NOMO-1 (cell line): ENCODE results near the gene SLC13A3.

Experiments
- DNase-seq, 2 experiments: peaks; one replicate each; lab custom pipeline; 2025; ENCODE audit not compliant: unreplicated experiment in 2 of 2; lab: John Stamatoyannopoulos, UW

Gene SLC13A3

DNA sequence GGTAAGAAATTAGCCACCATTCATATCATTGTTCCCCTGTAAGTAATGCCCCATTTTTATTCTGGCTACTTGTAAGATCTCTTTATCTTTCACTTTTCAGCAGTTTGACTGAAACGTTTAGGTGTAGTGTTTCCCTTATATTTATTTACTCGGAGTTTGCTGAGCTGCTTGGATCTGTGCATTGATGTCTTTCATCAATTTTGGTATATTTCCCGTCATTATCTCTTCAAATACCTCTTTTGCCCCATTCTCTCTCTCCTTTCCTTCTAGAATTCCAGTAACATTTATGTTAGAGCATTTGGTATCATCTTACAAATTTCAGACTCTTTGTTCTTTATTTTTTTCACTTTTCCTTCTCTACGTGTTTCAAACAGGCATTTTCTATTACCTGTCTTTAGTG is 9.2 kb upstream of the SLC13A3 start:
- DNase-seq: no peak

DNA sequence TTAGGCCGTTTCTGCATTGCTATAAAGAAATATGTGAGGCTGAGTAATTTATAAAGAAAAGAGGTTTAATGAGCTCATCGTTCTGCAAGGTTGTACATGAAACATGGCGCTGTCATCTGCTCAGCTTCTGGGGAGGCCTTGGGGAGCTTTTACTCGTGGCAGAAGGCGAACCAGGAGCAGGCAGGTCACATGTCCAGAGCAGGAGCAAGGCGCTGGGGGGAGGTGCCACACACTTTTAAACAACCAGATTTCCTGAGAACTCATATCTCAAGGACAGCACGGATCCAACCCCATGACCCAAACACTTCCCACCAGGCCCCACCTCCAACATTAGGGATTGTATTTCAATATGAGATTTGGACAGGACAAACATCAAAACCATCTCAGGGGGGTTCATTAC is 6.4 kb upstream of the SLC13A3 start:
- DNase-seq: no peak

DNA sequence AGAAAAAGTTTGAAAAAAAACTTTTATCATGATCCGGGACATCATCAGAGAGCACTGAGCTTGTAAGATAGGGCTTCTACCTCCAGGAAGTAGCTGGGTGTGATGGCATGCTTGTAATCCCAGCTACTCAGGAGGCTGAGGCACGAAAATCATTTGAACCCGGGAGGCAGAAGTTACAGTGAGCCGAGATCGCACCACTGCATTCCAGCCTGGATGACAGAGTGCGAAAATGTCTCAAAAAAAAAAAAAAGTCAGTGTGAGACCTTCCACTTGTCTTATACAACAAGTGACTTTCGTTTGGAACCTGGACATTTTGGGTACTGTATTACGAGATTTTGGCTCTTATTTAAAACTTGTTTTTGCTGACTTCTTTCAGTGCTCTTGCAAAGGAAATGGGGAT is 5.9 kb upstream of the SLC13A3 start:
- no peak for DNase-seq

DNA sequence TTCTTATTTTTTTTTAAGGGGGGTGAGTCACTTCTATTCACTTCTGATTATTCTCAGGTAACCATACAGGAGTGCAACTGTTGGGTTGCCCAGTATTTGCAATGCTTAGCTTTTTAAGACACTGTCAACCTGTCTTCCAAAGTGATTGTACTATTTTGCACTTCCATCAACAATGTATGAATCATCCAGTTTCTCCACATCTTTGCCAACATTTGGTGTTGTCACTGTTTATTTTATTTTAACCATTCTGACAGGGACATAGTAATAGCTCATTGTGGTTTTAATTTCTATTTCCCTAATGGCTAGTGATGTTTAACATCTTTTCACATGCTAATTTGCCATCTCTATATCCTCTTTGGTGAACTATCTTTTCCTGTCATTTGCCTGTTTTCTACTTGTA is 1.4 kb upstream of the SLC13A3 start:
- no peak for DNase-seq

DNA sequence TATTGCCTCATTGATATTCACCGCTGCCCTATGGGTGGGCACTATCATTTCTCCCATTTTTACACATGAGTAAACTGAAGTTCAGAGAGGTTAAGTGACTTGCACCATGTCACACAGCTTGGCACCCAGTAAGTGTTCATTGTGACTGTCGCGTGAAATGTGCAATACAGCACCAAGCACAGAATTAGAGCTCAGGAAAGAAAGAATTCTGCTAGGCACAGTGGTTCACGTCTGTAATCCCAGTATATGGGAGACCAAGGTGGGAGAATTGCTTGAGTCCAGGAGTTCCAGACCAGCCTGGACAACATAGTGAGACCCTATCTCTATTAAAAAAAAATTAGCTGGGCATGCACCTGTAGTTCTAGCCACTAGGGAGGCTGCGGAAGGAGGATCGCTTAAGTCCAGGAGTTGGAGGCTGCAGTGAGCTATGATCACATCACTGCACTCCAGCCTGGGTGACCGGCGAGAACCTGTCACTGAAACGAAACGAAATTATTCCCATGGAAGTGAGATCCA is 626 bp downstream of the SLC13A3 start:
- DNase-seq: no peak

DNA sequence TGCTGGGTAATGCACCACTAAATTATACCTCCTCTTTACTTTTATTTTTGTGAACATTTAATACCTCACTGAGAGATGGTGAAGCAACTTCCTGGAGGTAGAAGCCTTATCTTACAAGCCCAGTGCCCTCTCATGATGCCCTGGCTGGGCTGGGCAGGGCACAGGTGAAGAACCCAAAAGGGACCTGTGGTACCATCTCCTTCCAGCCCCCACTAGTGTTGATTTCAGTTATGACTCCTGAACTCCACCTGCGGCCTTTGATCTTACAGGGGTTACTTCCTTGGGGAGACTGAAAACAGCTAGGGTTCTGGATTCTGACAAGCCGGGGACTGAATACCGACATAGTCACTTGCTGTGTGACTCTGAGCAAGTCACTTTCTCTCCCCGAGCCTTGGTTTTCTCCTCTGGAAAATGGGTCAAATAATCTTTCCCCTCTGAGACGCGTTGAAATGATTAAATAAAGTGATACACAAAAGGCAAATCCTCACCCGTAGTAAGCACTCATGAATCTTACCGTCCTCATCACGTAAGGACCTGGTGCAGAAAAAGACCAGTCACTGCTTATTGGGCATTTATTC is 1.2 kb downstream of the SLC13A3 start:
- no peak for DNase-seq

DNA sequence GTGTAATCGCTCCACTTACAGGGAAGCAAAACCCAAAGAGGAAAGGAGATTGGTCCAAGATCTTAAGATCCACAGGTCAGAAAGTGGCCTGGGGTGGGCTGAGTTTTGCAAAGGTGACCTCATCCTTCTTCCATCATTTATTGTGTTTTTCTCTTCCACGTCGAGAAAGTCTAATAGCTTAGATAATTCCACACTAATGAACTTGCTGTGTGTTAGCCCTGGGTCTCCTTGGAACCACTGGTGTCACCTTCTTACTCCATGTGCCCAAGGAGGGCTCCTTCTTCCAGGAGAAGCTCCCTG is 1.7 kb downstream of the SLC13A3 start:
- no peak for DNase-seq

DNA sequence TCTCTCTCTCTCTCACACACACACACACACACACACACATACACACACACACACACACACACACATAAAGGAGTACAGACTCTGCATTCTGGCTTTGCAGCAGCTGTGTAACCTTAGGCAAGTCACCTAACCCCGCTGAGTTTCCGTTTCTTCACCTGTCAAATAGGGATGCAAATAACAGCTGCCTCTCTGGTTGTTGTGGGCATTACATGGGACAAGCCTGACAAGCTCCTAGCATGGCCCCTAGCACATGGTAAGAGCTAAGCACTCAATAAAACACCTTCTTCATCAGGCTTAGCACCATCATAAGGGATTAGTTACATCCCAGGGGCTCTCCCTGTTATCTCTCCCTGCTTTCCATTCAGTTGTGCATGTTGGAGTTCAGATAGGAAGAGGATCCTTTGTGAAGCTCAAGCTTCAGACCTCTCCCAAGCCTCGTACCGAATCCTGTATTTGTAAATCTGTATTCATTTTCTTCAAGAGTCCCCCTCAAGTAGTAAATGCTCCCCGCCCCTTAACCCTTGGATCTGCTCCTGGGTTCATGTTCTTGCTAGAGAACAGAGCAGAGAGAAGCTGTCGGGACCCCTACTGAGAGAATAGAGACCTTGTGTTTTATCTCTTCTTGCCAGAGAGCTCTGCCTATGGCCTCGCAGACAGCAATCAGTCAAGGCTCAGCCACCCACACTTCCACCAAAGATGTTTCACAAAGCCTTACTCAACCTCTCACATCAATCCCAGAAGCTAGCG is 2.2 kb downstream of the SLC13A3 start:
- DNase-seq: no peak

DNA sequence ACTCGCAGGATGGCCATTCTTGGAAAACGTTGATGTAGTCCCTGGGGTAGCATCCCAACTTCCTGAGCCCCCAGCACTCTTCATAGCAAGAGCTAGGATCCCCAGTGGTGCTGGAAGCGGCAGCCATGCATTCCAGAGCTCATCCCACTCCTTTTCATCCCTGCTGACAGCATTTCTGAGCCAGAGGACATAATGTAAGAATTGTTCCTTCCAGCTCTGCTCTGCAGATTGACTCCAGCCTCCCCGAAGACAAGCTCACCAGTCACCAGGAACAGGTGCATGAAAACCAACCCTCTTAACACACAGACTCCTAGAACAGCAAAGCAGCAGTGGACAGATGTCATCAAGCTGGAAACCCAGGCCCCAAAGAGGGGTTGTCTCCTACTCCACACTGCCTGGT is 3.8 kb downstream of the SLC13A3 start:
- DNase-seq: no peak

DNA sequence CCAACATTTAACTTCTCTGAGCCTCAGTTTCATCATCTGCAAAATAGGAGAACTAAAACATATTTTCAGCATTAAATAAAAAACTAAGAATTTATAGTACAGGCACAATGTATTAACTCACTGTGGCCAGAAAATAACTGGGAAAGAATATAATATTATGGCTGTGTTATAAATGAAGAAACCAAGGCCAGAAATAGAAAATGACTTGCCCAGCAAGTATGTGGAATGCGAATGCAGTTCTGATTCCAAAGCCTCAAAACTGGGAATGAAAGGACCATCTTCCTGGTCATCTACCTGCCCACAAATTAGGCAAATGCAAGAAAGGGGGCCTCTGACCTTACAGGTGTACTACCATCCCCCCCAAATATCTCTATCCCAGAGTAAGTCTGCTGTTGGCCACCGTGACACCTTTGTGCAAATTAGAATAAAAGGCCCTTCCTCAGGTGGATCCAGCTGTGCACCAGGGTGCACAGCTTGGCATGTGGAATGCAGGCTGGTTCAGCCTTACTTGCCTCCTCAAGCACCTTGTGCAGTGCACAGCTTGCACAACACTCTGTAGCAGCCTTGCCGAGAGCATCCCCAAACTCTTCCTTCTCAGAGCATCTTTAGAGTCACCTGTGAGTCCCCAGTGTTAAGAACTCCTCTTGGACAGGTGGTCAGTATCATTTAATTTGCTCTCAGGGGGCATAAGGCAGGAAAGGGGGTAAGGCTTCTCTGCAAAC is 4.4 kb downstream of the SLC13A3 start:
- DNase-seq: no peak

DNA sequence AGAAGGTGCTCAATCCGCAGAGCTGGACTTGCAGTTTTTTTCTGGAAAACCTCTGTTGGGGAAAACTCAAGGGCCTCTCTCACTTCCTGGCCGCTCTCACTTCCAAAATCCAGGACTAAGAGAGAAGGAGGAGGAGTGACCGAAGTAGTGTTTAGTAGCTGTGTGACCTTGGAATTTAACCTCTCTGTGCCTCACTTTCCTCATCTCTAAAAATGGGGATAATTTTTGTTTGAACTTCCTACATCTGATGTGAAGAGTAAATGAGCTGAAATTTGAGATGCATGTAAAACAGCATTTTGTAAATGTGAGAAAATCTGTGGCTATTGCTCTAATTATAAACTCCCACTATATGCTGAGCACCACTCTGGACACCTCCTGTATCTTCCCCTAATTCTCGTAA is 5.1 kb downstream of the SLC13A3 start:
- DNase-seq: no peak

DNA sequence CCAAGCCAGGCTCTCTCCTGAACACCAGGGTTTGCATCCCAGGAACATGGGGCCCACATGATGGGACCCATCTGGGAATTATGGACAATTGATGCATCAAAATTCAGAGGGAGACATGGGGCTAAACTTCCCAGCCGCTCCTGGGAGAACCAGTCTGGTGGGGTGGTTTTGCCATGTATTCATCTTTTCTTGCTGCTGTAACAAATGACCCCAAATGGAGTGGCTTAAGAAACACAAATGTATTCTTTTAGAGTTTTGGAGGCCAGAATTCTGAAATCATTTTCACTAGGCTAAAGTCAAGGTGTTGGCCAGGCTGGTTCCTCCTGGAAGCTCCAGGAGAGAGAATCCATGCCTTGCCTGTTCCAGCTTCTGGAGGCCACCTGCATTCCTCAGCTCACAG is 6.5 kb downstream of the SLC13A3 start:
- DNase-seq: no peak

DNA sequence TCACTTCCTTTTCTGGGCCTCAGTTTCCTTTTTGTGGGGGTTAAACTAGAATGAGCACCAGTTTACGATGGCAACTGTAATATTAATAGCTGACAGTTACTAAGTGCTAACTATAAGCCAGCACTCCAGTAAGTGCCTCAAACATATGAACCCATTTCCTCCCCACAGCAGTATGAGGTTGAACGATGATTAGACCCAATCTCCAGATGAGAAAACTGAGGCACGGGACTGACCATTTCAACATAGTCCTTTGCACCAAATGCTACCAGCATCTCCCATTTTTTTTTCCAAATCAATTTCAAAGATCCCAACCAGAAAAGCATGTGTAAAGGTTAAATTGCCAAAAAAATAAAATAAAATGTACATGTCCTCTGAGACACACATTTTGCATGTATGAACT is 7.1 kb downstream of the SLC13A3 start:
- no peak for DNase-seq

DNA sequence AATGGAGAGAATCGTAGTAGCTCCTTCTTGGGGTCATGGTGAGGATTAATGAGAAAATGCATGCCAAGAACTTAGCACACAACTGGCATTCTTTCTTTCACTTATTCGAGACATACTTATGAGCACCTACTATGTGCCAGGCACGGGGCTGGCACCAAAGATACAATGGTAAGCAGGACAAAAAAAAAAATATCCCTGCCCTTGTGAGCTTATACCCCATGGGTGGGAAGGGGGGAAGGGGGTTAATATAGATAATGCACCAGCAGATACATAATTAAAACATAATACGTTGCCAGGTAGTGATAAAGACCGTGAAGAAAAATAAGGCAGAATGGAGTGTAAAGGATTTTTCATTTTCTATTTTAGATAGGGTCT is 8.3 kb downstream of the SLC13A3 start:
- DNase-seq: no peak

DNA sequence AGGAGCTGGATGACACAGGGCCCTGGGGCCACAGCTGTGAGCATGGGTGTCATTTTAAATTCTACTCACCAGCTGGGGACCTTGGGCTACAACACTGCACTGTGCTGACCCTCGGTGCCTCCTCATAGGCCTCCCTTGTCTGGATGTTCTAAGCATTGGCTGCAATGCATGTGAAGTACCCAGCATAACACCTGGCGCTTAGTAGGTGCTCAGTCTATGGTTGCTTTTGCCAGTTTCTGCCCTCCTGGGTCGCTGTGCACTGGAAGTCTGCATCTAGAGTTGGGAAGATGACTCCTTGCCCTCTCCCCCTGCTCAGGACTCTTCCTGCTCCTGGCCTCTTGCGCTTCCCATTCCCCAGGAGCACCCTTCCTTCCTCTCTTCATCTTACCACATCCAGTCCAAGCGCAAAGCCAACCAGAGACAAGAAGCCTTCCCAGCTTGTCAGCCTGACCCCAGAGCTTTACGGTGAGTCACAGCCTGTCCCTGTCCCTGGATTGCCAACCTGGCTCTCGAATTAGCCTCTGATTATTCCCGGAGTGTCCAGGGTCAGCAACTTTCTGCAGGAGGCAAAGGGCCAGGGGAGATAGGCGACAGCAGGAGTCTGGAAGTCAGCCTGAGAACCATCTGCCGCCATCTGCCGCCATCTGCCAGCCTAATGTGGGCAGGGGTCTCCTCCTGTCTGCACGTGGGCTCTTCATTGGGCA is 8.8 kb downstream of the SLC13A3 start:
- no peak for DNase-seq

DNA sequence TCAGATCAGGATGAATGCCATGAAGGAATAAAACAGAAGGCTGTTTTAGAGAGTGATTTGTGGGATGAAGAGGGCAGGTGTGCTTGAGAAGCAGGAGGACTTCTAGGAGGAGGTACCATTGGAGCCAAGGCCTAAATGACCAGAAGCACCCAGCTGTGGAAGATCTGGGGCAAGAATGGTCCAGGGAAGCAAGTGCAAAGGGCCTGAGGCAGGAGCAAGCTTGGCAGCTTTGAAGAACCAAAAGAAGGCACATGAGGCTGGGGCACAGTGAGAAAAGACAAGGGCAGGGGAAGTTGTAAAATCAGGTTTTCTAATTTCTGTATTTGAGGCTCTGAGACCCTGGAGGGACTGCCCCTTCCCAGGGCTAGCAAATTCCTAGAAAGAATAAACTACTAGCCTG is 9.8 kb downstream of the SLC13A3 start:
- no peak for DNase-seq

DNA sequence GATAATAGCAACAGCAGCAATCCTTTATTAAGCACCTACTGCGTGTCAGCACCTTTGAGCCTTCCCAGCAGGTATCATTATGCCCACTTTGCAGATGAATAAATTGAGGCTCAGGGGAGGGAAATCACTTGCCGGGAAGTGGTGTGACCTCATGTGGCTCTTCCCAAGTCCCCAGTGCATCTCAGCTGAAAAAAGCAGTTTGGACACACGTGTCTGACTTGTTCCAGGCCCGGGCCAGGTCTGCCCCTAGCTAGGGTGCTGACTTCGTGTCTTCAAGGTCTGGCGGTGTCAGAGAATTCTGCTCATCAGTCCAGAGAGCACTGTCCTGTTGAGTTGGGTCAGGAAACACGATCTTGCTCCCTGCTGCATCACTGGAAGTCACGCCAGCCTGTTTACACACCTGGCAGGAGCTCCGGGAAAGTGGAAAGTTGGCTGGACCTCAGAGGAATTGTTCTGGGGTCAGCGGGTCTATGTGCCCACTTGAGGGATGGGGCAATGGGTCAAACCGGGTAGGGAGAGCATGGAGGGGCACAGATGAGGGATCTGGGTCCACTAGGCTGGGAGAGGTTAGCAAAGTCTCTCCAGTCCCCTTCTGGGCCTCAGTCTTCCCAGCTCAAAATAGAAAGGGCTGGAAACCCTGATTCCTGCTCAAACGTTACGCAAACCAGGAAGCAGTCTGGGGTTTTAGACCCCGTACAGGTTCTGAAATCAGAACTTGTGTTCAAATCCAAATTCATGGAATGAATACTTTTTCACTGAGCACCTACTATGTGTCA is 10.5 kb downstream of the SLC13A3 start:
- DNase-seq: no peak

DNA sequence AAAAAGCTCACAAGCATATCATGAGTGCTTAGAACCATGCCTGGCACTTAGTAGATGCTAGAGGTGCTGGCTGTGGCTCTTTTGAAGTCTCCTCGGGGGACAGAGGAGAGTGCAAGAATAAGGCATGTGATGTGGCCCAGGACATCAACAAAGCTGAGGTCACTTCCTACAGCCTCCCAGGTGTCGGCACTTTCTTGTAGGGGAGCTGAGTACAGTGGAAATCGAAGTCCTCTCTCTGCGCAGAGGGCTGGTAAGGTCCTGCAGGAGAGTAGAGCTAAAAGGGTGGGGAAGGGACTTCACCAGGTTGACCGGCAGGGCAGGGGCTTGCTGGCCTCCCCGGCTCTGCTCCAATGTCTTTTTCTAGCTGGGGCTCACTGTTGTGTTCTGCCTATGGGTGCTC is 11.2 kb downstream of the SLC13A3 start:
- no peak for DNase-seq

DNA sequence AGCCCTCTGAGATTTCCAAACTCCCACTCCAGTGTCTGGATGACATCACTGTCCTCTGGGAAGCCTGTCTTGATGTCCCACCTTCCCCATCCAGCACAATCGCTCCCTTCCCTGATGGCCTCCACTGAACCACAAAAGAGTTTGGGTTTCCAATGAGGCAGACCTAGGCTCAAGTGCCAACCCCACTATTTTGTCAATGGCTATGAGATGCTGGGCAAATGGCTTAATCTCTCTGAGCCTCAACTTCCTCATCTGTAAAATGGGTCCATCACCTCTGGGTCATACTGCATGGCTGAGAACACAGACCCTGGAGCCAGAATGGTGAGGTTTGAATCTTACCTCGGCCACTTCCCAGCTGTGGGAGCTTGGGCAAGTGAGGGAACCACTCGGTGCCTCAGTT is 11.7 kb downstream of the SLC13A3 start:
- no peak for DNase-seq

DNA sequence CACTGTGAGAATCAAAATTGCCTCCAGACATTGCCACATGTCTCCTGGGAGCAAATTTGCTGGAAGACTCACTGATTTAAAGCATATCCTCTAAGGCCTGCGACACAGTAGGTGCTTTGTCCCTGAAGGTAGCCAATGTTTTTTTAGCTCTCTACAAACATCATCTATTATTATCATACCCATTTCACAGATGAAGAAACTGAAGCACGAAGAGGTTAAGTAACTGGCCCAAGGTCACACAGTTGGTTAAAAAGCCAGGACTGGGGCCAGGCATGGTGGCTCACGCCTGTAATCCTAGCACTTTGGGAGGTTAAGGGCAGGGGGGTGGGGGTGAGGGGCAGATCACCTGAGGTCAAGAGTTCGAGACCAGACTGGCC is 12.4 kb downstream of the SLC13A3 start:
- DNase-seq: no peak
